Subcutaneous abdominal adipose tissue (tissue), 5 donors: ENCODE data around the gene HERC4.

ENCODE experiments used
- H3K27ac ChIP-seq: one replicate; pipeline ENCODE4 v1.7.0; 2013; ENCODE audit warnings: low read depth, mild to moderate bottlenecking, inconsistent platforms, low read length, moderate library complexity
- H3K27me3 ChIP-seq, 5 donors: one replicate each; pipeline ENCODE4 v1.7.0; 2013; ENCODE audit warnings: low read length in 5 of 5, inconsistent platforms in 1 of 5; ENCODE audit not compliant: control insufficient read depth in 5 of 5, insufficient read depth in 4 of 5
- H3K36me3 ChIP-seq, 5 donors: one replicate each; pipeline ENCODE4 v1.7.0; 2013; ENCODE audit warnings: low read length in 5 of 5; ENCODE audit not compliant: control insufficient read depth in 5 of 5, insufficient read depth in 5 of 5
- H3K4me1 ChIP-seq, 5 donors: one replicate each; pipeline ENCODE4 v1.7.0; 2013; ENCODE audit warnings: low read length in 5 of 5, mild to moderate bottlenecking in 3 of 5, moderate library complexity in 1 of 5; ENCODE audit not compliant: control insufficient read depth in 5 of 5, insufficient read depth in 5 of 5
- H3K4me3 ChIP-seq, 5 donors: one replicate each; pipeline ENCODE4 v1.7.0; 2013; ENCODE audit warnings: low read length in 5 of 5, low read depth in 1 of 5
- H3K9ac ChIP-seq, 5 donors: one replicate each; pipeline ENCODE4 v1.7.0; 2013; ENCODE audit warnings: low read length in 5 of 5, mild to moderate bottlenecking in 4 of 5, moderate library complexity in 3 of 5
- H3K9me3 ChIP-seq, 5 donors: one replicate each; pipeline ENCODE4 v1.7.0; 2013; ENCODE audit warnings: low read length in 5 of 5; ENCODE audit not compliant: control insufficient read depth in 5 of 5
- donor health status: healthy.
- donor health status: healthy.
- donor health status: healthy.
- donor health status: healthy.
- donor health status: healthy.

HERC4 gene

GRCh38 chr10:68092512-68092911 lies 17.4 kb upstream of the HERC4 start:
- H3K27ac ChIP-seq: no peak overlapping the region
- H3K9me3 ChIP-seq: no peaks in the 10 kb centered on the region
- H3K27me3 ChIP-seq: no peaks in the 10 kb centered on the region
- H3K36me3 ChIP-seq: no peaks in the 10 kb centered on the region
- no peak overlapping the region for H3K4me3 ChIP-seq
- H3K9ac ChIP-seq: no peak overlapping the region
- H3K4me1 ChIP-seq: no peaks in the 10 kb centered on the region

GRCh38 chr10:68090586-68090985 lies 15.5 kb upstream of the HERC4 start:
- H3K27me3 ChIP-seq: no peaks in the 10 kb centered on the region

DNA sequence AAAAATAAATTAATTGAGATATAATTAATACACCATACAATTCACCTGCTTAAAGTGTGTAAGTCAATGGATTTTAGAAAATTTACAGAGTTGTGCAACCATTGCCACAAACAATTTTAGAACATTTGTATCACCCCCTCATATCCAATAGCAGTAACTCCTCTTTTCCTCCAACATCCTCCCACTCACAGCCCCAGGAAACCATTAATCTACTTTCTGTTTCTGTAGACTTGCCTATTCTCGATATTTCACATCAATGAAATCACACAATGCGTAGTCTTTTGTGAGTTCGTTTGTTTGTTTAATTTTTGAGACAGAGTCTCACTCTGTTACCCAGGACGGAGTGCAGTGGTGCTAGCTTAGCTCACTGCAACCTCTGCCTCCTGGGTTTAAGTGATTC lies 13.7 kb upstream of the HERC4 start:
- Histone ChIP-seq H3K9me3 (no peaks in the 10 kb centered on the region), H3K9ac (no peak overlapping the region), H3K4me3 (no peak overlapping the region), H3K27ac (no peak overlapping the region), H3K27me3 (no peaks in the 10 kb centered on the region), H3K4me1 (no peaks in the 10 kb centered on the region), H3K36me3 (no peaks in the 10 kb centered on the region)

More at GRCh38 chr10:68090586-68090985, 15.5 kb upstream of the HERC4 start:
- no peaks in the 10 kb centered on the region for H3K9me3 ChIP-seq
- H3K9ac ChIP-seq: no peak overlapping the region
- no peak overlapping the region for H3K27ac ChIP-seq
- H3K36me3 ChIP-seq: no peaks in the 10 kb centered on the region
- no peak overlapping the region for H3K4me3 ChIP-seq
- H3K4me1 ChIP-seq: no peaks in the 10 kb centered on the region

- H3K27me3 ChIP-seq: peaks cover 0 to 3% (median 0%) of the 10 kb centered on the region in 5 donors
- no peak overlapping the region for H3K27ac ChIP-seq
- H3K36me3 ChIP-seq: no peaks in the 10 kb centered on the region
- H3K4me3 ChIP-seq: no peak overlapping the region
- H3K4me1 ChIP-seq: no peaks in the 10 kb centered on the region
- H3K9me3 ChIP-seq: no peaks in the 10 kb centered on the region
- no peak overlapping the region for H3K9ac ChIP-seq
These were observed 12.8 kb upstream of the HERC4 start for GRCh38 chr10:68087685-68088401.

- H3K36me3 ChIP-seq: no peaks in the 10 kb centered on the region
- no peak overlapping the region for H3K9ac ChIP-seq
- peaks cover 0 to 3% (median 0%) of the 10 kb centered on the region in 5 donors for H3K27me3 ChIP-seq
- H3K9me3 ChIP-seq: no peaks in the 10 kb centered on the region
- H3K4me3 ChIP-seq: no peak overlapping the region
- H3K4me1 ChIP-seq: no peaks in the 10 kb centered on the region
- no peak overlapping the region for H3K27ac ChIP-seq
These were observed 12.0 kb upstream of the HERC4 start for GRCh38 chr10:68086910-68087684.

- H3K9ac ChIP-seq: no peak overlapping the region
- H3K4me3 ChIP-seq: no peak overlapping the region
- H3K36me3 ChIP-seq: no peaks in the 10 kb centered on the region
- no peaks in the 10 kb centered on the region for H3K4me1 ChIP-seq
- peaks cover 0 to 3% (median 0%) of the 10 kb centered on the region in 5 donors for H3K27me3 ChIP-seq
- H3K27ac ChIP-seq: no peak overlapping the region
- H3K9me3 ChIP-seq: no peaks in the 10 kb centered on the region
These were observed 10.9 kb upstream of the HERC4 start for GRCh38 chr10:68086011-68086410.

GRCh38 chr10:68084469-68084868 lies 9.4 kb upstream of the HERC4 start:
- H3K27ac ChIP-seq: no peak overlapping the region
- H3K27me3 ChIP-seq: peaks cover 0 to 3% (median 0%) of the 10 kb centered on the region in 5 donors
- no peaks in the 10 kb centered on the region for H3K9me3 ChIP-seq
- H3K4me1 ChIP-seq: no peaks in the 10 kb centered on the region
- H3K4me3 ChIP-seq: no peak overlapping the region
- no peak overlapping the region for H3K9ac ChIP-seq
- no peaks in the 10 kb centered on the region for H3K36me3 ChIP-seq

- Histone ChIP-seq H3K9ac (no peak overlapping the region), H3K9me3 (no peaks in the 10 kb centered on the region), H3K4me1 (no peaks in the 10 kb centered on the region), H3K27me3 (peaks cover 0 to 3% (median 0%) of the 10 kb centered on the region in 5 donors), H3K27ac (no peak overlapping the region), H3K4me3 (no peak overlapping the region), H3K36me3 (no peaks in the 10 kb centered on the region)
These were observed 8.9 kb upstream of the HERC4 start for GRCh38 chr10:68083953-68084352.

DNA sequence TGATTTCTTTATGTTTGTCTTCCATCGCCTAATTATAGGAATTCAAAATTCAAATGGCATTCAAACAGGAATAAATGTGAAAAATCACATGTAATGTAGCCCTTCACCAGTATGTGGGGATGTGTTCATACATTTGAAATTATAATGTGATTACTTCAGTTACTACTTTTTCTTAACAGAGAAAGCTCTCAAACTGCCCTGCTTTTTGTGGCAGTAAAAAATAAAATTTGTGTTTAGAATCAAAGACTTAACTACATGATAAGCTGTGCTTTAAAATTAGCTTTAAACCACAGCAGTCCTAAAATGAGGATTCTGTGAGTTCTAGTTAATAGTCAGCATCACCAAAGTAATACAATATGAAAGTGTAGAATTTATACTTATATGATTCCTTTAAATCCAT lies 7.8 kb upstream of the HERC4 start:
- Histone ChIP-seq H3K4me3 (no peak overlapping the region), H3K4me1 (no peaks in the 10 kb centered on the region), H3K9me3 (no peaks in the 10 kb centered on the region), H3K27me3 (peaks cover 0 to 3% (median 0%) of the 10 kb centered on the region in 5 donors), H3K9ac (no peak overlapping the region), H3K27ac (no peak overlapping the region), H3K36me3 (no peaks in the 10 kb centered on the region)

DNA sequence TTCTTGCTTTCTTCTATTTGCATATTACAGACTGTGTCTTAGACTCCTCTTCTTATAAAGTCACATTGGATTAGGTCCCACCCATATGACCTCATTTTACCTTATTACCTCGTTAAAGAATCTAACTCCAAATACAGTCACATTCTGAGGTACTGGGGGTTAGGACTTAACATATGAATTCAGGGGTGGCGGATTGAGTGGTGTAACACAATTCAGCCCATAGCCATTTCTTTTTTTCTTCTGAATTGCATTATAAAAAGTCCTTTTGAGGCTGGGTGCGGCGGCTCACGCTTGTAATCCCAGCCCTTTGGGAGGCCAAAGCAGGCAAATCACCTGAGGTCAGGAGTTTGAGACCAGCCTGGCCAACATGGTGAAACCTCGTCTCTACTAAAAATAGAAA lies 6.8 kb upstream of the HERC4 start:
- Histone ChIP-seq H3K4me1 (no peaks in the 10 kb centered on the region), H3K27me3 (peaks cover 0 to 3% (median 0%) of the 10 kb centered on the region in 5 donors), H3K36me3 (no peaks in the 10 kb centered on the region), H3K27ac (no peak overlapping the region), H3K9me3 (no peaks in the 10 kb centered on the region), H3K4me3 (no peak overlapping the region), H3K9ac (no peak overlapping the region)
